ENCODE results near the gene TTC21A.

DNA sequence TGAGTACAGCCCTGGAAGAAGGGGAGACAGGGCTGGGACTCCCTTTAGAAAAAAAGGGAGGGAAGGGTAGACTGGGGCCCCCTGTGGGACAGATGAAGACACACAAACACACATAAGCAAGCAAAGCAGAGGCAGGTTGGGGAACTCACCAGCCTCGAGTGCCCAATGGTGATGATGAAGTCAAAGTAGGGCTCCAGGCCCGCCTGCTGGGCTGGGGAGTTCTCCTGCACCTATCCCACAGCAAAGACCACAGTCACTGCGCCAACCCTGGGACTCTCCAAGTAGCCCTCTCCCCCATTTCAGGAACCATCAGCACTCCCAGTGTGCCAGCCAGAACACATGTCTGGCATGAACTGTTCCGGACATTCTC is 4.2 kb upstream of the TTC21A start:
- peak; percentile 38; the same call in 1 of the 2 replicates for TF ChIP-seq CTCF (conservative IDR thresholded peaks at IDR 0.05; ENCODE audit: low read depth, low read length)
- no peak for TF ChIP-seq EZH2 (IDR thresholded peaks at IDR 0.05; ENCODE audit: low read length, unreplicated experiment)
- no peak for TF ChIP-seq EZH2phosphoT487 (IDR thresholded peaks at IDR 0.05; ENCODE audit: borderline replicate concordance, low read length)
